Measurements from ENCODE around the gene GATA5.

GRCh38 chr20:62422636-62423325 lies 53.0 kb downstream of the GATA5 start:
- TF ChIP-seq CREB1 (IDR thresholded peaks at IDR 0.05; ENCODE audit: low read depth) (no peak), MAX (IDR thresholded peaks at IDR 0.05) (no peak), CEBPB (IDR thresholded peaks at IDR 0.05) (no peak), USF1 (IDR thresholded peaks at IDR 0.05) (no peak), REST (IDR thresholded peaks at IDR 0.05; ENCODE audit: low read depth) (no peak), ZBTB7A (IDR thresholded peaks at IDR 0.05; ENCODE audit: low read depth) (no peak), TEAD4 (IDR thresholded peaks at IDR 0.05) (no peak), YY1 (IDR thresholded peaks at IDR 0.05; ENCODE audit: low read depth) (no peak), EP300 (IDR thresholded peaks at IDR 0.05; ENCODE audit: borderline replicate concordance) (no peak), TCF12 (IDR thresholded peaks at IDR 0.05; ENCODE audit: low read depth) (no peak), TAF1 (IDR thresholded peaks at IDR 0.05; ENCODE audit: low read depth) (no peak)
